Retinal pigment epithelial cell (primary cell): Measurements from ENCODE around the gene PSMA7.
A peak's percentile ranks its signal among the peaks of the same experiment; 100 is the strongest.

Source experiments
- DNase-seq: peaks from one replicate; pipeline ENCODE4 v3.0.0-alpha.2; 2010; ENCODE audit warnings: low read depth
- H3K4me3 ChIP-seq: 2 replicates; pipeline ENCODE4 v1.5.1; 2011; ENCODE audit warnings: mild to moderate bottlenecking, low read length, control low read depth, moderate library complexity
- CTCF ChIP-seq: conservative IDR thresholded peaks from 2 replicates; pipeline ENCODE4 v1.5.1; 2011; ENCODE audit warnings: low read depth, low read length, control low read depth, inconsistent platforms

PSMA7 gene

DNA sequence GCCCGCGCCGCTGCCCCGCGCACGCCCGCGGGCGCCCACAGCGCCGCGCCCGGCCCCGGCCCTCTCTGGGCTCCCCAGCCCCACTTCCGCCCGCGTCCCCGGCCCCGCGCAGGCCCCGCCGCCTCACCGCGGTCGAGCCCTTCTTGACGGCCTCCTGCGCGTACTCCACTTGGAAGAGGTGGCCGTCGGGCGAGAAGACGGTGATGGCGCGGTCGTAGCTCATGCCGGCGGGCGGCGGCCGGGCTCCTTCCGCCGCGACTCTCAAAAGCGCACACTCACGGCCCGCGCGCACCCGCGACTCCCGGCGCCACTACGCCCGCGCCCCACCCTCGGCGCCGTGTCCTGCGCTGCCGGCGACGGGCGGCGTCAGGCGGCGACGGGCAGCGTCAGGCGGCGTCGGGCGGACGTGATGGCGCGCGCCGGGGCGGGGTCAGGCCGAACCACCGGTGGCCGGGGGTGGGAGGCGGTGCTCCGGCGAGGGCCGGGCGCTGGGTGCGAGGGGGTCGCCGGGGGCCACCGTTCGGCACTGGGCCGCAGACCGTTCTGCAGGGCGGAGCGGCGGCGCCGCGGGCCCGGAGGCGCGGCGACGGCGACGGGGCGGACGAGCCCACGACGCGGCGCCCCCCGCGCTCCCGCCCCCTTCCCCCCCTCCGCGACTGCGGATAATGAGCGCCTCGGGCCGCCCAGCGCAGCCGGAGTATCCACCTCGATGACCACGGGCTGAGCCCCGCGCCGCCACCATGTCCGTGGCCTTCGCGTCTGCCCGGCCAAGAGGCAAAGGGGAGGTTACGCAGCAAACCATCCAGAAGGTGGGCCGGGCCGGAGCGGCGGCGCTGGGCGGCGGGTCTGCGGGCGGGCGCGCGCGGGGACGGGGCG is at the start of gene PSMA7, which contains the start of gene SS18L1:
Gene PSMA7 (minus strand): TSS at position 314 of the 876 bp plus-strand sequence. CDS start 91 bp downstream, at position 223.
Gene SS18L1 (plus strand): TSS at position 689 of the 876 bp plus-strand sequence. CDS start 52 bp downstream, at position 741.
- peak within 1 kb of the TSS; percentile 82 for H3K4me3 ChIP-seq
- TF ChIP-seq CTCF: no peak
- DNase-seq: no peak

GRCh38 chr20:62192635-62193034 is 49.4 kb upstream of the PSMA7 start:
- no peak for DNase-seq
- no peak for TF ChIP-seq CTCF
- H3K4me3 ChIP-seq: no peak overlapping the region

DNA sequence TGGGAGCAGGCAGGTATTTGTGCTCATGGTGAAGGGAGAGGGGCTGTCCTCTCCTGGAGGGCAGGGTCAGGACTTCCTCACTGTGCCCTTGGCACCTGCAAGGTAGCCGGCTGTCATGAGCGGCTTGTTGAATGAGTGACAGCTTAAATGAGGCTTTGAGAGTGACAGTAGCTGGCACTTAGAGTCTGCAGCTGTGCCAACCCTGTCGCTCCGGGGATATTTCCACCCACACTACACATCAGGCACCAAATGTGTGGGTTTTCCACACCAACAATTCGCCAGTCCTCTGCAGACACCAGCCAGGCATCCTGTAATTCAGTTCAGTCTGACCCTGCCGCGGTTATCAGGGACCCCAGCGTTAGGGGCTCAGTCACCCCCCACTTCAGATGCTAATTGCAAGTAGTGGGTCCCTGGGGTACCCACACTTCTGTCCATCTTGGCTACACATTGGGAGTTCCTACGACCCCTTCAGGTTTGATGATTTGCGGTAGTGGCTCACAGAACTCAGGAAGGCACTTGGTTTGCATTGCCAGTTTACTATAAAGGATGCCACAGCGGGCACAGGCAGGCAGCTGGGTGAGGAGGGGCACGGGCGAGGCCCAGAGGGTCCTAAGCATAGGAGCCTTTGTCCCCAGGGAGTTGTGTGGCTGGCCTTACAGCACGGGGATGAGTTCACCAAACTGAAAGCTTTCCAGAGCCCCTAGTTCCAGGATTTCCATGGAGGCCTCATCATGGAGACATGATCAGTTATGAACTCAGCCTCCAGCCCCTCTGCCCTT is 48.8 kb upstream of the PSMA7 start:
- no peak overlapping the region for H3K4me3 ChIP-seq
- DNase-seq: no peak
- TF ChIP-seq CTCF: no peak

DNA sequence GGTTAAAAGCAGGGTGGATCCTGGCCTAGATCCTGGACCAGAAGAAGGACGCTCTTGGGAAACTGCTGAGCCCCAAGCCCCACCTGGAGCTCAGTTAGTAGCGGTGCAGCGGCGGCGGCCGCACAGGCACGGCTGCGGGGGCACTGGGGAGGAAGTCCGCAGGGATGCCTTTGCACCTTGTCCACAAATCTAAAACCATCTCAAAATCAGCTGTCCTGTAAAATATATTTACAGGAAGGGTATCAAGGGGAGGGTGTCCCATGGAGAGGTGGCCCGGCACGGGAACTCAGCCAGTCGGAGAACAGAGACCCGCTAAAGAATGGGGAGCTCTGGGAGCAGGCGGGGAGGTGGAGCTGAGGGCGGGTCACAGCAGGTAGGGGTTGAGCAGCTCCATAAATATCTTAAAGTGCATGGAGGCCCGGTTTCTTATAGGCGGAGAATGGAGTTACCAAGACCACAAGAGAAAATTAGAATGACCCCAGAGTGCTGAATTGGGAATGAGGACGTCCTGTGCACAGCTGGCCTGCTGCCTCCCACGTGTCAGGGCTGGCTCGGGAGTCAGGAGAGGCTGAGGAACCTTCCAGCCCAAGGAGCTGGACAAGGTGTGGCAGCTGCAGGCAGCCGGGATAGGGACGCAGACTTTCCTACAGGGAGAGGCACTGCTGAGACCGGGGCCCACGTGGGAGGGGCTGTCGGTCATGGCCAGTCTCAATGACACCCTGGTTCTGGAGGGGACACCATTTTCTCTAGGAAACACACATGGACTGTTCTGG is 47.6 kb upstream of the PSMA7 start:
- no peak for DNase-seq
- H3K4me3 ChIP-seq: no peak overlapping the region
- TF ChIP-seq CTCF: no peak

DNA sequence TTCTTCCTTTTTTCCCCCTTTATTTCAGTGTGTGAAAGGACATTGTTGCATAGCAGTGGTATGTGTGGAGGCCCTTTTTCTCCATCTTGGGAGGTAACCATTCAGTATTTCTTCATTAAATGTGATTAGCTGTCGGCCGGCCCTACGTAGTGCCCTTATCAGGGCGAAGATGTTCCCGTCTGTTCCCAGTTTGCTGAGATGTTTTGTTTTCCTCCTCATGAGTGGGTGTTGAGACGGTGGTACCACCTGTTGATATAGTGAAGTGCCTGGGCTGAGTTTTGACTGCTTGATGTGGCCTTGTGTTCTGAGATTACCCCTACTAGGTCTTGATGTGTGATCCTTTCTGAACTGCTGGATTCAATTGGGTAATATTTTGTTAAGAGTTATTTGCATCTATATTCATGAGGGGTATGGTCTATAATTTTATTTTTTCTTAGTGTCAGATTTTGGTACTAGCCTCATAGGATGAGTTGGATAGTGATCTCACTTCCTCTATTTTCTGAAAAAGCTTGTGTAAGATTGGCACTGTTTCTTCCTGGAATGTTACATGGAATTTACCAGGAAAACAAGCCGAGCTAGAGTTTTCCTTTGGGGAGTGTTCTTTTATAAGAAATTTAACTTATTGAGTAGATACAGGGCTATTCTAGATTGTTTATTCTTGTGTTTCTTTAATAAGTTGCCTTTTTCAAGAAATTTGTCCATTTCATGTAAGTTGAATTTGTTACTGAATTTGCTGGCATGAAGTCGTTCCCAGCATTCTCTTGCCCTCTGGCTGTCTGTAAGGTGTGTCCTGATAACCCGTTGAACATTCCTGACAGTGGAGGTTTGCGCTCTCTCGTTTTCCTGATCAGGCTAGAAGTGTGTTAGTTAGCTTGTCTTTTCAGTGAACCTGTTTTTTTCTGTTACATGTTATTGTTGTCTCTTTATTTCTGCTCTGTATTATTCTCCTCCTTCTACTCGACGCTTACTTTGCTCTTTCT is 44.0 kb upstream of the PSMA7 start:
- no peak overlapping the region for H3K4me3 ChIP-seq
- TF ChIP-seq CTCF: no peak
- DNase-seq: no peak

DNA sequence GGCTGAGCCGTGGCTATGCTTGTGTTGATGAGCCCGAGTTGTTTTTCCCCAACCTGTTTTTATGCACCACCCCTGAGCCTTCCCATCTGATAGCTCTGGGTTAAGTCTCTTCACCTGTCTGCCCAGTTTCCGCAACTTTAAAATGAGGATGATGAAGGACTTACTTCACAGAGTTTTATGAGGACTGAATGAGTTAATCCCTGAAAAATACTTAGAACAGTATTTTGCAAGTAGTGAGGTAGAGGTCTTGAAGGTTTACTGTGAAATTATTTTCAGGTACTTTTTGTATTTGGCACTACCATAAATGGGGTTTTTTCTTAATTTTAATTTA is 42.9 kb upstream of the PSMA7 start:
- TF ChIP-seq CTCF: no peak
- no peak overlapping the region for H3K4me3 ChIP-seq
- no peak for DNase-seq
